Heart right ventricle (tissue), 16 donors: ENCODE measurements around the gene WDR59. TPM values are rescaled to one million over a fixed set of nuclear protein-coding genes. Genes with fewer than 3 reads are reported as not detected.

Experiments used
- ATAC-seq, 8 donors: fragments of 200-7000 bp; cut with Tn5 transposase; one replicate each; pipeline ENCODE4 v1.9.1; 2020; ENCODE audit warnings: mild to moderate bottlenecking in 8 of 8, moderate library complexity in 8 of 8, moderate number of reproducible peaks in 1 of 8
- DNase-seq, 2 donors: peaks; one replicate each; pipeline ENCODE4 v3.0.0-alpha.2; 2020
- H3K27ac ChIP-seq, 10 donors: fragments of 200-600 bp; sonication (generic) in 2 of 10; one replicate each; pipeline versions ENCODE4 v1.5.0 to v1.8.0; 2020 to 2022; ENCODE audit warnings: mild to moderate bottlenecking in 3 of 10
- H3K27me3 ChIP-seq, 7 donors: fragments of 200-600 bp; one replicate each; pipeline ENCODE4 v1.8.0; 2021 to 2022; ENCODE audit warnings: mild to moderate bottlenecking in 2 of 7
- H3K36me3 ChIP-seq, 9 donors: fragments of 200-600 bp; sonication (generic) in 1 of 9; one replicate each; pipeline versions ENCODE4 v1.5.0 to v1.8.0; 2020 to 2022; ENCODE audit warnings: mild to moderate bottlenecking in 2 of 9
- H3K4me1 ChIP-seq, 9 donors: fragments of 200-600 bp; sonication (generic) in 1 of 9; one replicate each; pipeline versions ENCODE4 v1.5.0 to v1.8.0; 2020 to 2022; ENCODE audit warnings: mild to moderate bottlenecking in 4 of 9
- H3K4me3 ChIP-seq, 10 donors: fragments of 200-600 bp; sonication (generic) in 2 of 10; one replicate each; pipeline versions ENCODE4 v1.5.0 to v1.8.0; 2020 to 2022; ENCODE audit warnings: mild to moderate bottlenecking in 7 of 10, moderate library complexity in 2 of 10
- H3K9me3 ChIP-seq, 11 donors: fragments of 200-600 bp in 10 of 11; sonication (generic) in 2 of 11; one replicate each; pipeline versions ENCODE4 v1.5.0 to v1.8.0; 2013 to 2022; ENCODE audit warnings: mild to moderate bottlenecking in 2 of 11, control low read depth in 1 of 11, moderate library complexity in 1 of 11
- CTCF ChIP-seq, 9 donors: fragments of 200-600 bp; sonication (generic) in 2 of 9; IDR thresholded peaks; one replicate each; pipeline versions ENCODE4 v1.5.0 to v1.8.0; 2021 to 2022; ENCODE audit warnings: antibody characterized with exemption in 9 of 9, mild to moderate bottlenecking in 5 of 9, moderate library complexity in 1 of 9
- WGBS, 2 donors: extraction: QIAGEN DNeasy Blood & Tissue Kit; methylation state at CpG; one replicate each; pipeline ENCODE4 v1.1.7; 2013; ENCODE audit warnings: inconsistent platforms in 1 of 2; 5-methylcytosine and 5-hydroxymethylcytosine counted together
- intact Hi-C, 10 donors: fragments of 100-400 bp; cut with DNase I; formaldehyde crosslinking; loops; one replicate each; pipeline versions ENCODE4 v1.11.1 to v1.14.2; 2022
- polyA plus RNA-seq, 2 donors: library from polyadenylated mRNA; stranded (reverse); fragments of 200-250 nt; gene quantifications; one replicate each; pipeline ENCODE4 v1.2.3, GENCODE V29; 2013
- total RNA-seq, 10 donors: library from RNA; stranded (reverse); fragmentation: NEBNext Ultra II Directional in 3 of 10; extraction: Animal tissue kit (Norgen Biotek cat#: 25700) in 3 of 10; gene quantifications; one replicate each; pipeline versions ENCODE4 v1.2.1 to v1.2.4, GENCODE V29; 2021 to 2023
- donor health status: Arrhythmogenic right ventricular cardiomyopathy.
- donor health status: ischemic (EF 13 %, LVEDD 7.1; RV severe dilation, severe dysfunction).
- donor health status: healthy with polysubstance abuse.
- donor health status: DM: no; HTN: yes; CAD: no.
- donor health status: DM: no; HTN: no; CAD: no.
- donor health status: ischemic (EF 25% LVEDD 6.9; RV normal size, moderate dysfunction).
- donor health status: ischemic (EF 25% LVEDD 5.7; RV mildly dilated, moderate dysfunction).
- donor health status: healthy.
- donor health status: DM: yes; HTN: yes; CAD: no.
- donor health status: Ischemic cardiomyopathy.
- donor health status: ischemic (EF 35%, LVEDD 5.7; RV mildly dilated, moderate dysfunction).
- donor health status: nonischemic (EF 11% LVEDD 7.7; RV severe dilation, severe dysfunction).
- donor health status: DM: yes; HTN: yes; CAD: no.
- donor health status: PGD.
- donor health status: ischemic (EF 29% LVEDD 5.4; RV normal size, mild dysfunction).
- donor health status: nonischemic (EF 23%, LVEDD 6.1; RV moderate dilation, normal function).

The WDR59 gene
- total and polyA plus RNA-seq, 12 donors, result 15.6 to 63.5 (median 40.9) TPM

GRCh38 chr16:74892574-74893461 lies 92.1 kb downstream of the WDR59 start:
- Histone ChIP-seq H3K27me3 (no peaks in the 10 kb centered on the region), H3K9me3 (no peaks in the 10 kb centered on the region), H3K4me1 (peaks cover 0 to 9% (median 0%) of the 10 kb centered on the region in 9 donors), H3K4me3 (no peak overlapping the region), H3K36me3 (peaks cover 0 to 99% (median 34%) of the 10 kb centered on the region in 9 donors), H3K27ac (no peak overlapping the region)
- 85 to 88% methylated on average over 8 of the region's 8 CpGs for WGBS, 2 donors
- TF ChIP-seq CTCF (IDR thresholded peaks at IDR 0.05), result no peak
- intact Hi-C loops, result loop anchor here in 1 of 10 donors (10.0 kb wide), 1 partner anchor 222 kb away; the partner anchor contains the start of gene LDHD
- no peak for DNase-seq
- no peak for ATAC-seq

- ATAC-seq (no peak), DNase-seq (no peak)
- intact Hi-C loops, result loop anchor here in 1 of 10 donors (5.0 kb wide), 1 partner anchor 48 kb away; no protein-coding TSS in a partner anchor
Measured at GRCh38 chr16:74888888-74889287, 96.0 kb downstream of the WDR59 start.

GRCh38 chr16:74888232-74888862 lies 96.6 kb downstream of the WDR59 start:
- no peak overlapping the region for H3K27ac ChIP-seq
- H3K36me3 ChIP-seq, result peaks cover 0 to 100% (median 62%) of the 10 kb centered on the region in 9 donors
- DNase-seq (no peak), ATAC-seq (no peak)
- no peaks in the 10 kb centered on the region for H3K4me1 ChIP-seq
- WGBS, 2 donors, result 95 to 96% methylated on average over 13 of the region's 13 CpGs
- H3K4me3 ChIP-seq, result no peak overlapping the region
- TF ChIP-seq CTCF (IDR thresholded peaks at IDR 0.05), result no peak
- H3K9me3 ChIP-seq, result no peaks in the 10 kb centered on the region
- no peaks in the 10 kb centered on the region for H3K27me3 ChIP-seq
- intact Hi-C loops, result loop anchor here in 1 of 10 donors (5.0 kb wide), 1 partner anchor 49 kb away; no protein-coding TSS in a partner anchor

More at GRCh38 chr16:74888888-74889287, 96.0 kb downstream of the WDR59 start:
- Histone ChIP-seq H3K27ac (no peak overlapping the region), H3K36me3 (peaks cover 0 to 100% (median 62%) of the 10 kb centered on the region in 9 donors), H3K4me3 (no peak overlapping the region), H3K27me3 (no peaks in the 10 kb centered on the region), H3K4me1 (no peaks in the 10 kb centered on the region), H3K9me3 (no peaks in the 10 kb centered on the region)
- TF ChIP-seq CTCF (IDR thresholded peaks at IDR 0.05), result no peak
- WGBS, 2 donors, result 87 to 91% methylated on average over 6 of the region's 6 CpGs

GRCh38 chr16:74887084-74887483 lies 97.8 kb downstream of the WDR59 start:
- 97 to 99% methylated on average over 2 of the region's 2 CpGs for WGBS, 2 donors
- intact Hi-C loops, result loop anchor here in 1 of 10 donors (5.0 kb wide), 1 partner anchor 50 kb away; no protein-coding TSS in a partner anchor
- no peak for DNase-seq
- no peak for ATAC-seq
- no peak for TF ChIP-seq CTCF (IDR thresholded peaks at IDR 0.05)
- Histone ChIP-seq H3K4me3 (no peak overlapping the region), H3K4me1 (no peaks in the 10 kb centered on the region), H3K9me3 (no peaks in the 10 kb centered on the region), H3K36me3 (peaks cover 0 to 100% (median 53%) of the 10 kb centered on the region in 9 donors), H3K27ac (no peak overlapping the region), H3K27me3 (no peaks in the 10 kb centered on the region)
